Mucosa of descending colon (tissue), 3 donors: Measurements from ENCODE around the gene GPAT2. TPM values are rescaled to one million over a fixed set of nuclear protein-coding genes. Genes with fewer than 3 reads are reported as not detected.
"Not testable (repeated sequence)": the region's sequence is repeated elsewhere in the genome, so short reads cannot be mapped to it uniquely, and the experiment has no call there.

Experiments used
- ATAC-seq: fragments of 200-7000 bp; cut with Tn5 transposase; one replicate; pipeline ENCODE4 v1.9.1; 2020; ENCODE audit warnings: mild to moderate bottlenecking, moderate library complexity
- DNase-seq, 3 donors: peaks; one replicate each; pipeline ENCODE4 v3.0.0-alpha.2; 2020
- H3K36me3 ChIP-seq: fragments of 200-600 bp; one replicate; pipeline ENCODE4 v1.8.0; 2021; ENCODE audit warnings: low read depth, mild to moderate bottlenecking
- H3K4me1 ChIP-seq: fragments of 200-600 bp; one replicate; pipeline ENCODE4 v1.8.0; 2021; ENCODE audit warnings: low read depth, mild to moderate bottlenecking
- H3K4me3 ChIP-seq: fragments of 200-600 bp; one replicate; pipeline ENCODE4 v1.8.0; 2021; ENCODE audit warnings: mild to moderate bottlenecking
- H3K9me3 ChIP-seq: fragments of 200-600 bp; one replicate; pipeline ENCODE4 v1.8.0; 2021; ENCODE audit warnings: mild to moderate bottlenecking
- CTCF ChIP-seq: fragments of 200-600 bp; IDR thresholded peaks from one replicate; pipeline ENCODE4 v1.8.0; 2022; ENCODE audit warnings: antibody characterized with exemption, mild to moderate bottlenecking
- intact Hi-C, 2 donors: fragments of 100-400 bp; cut with DNase I in 1 of 2; cut with micrococcal nuclease in 1 of 2; formaldehyde crosslinking; loops; one replicate each; pipeline versions ENCODE4 v1.11.0 to v1.11.1; 2022; cut with DNase I, micrococcal nuclease
- total RNA-seq, 3 donors: library from RNA; stranded (reverse); fragmentation: NEBNext Ultra II Directional in 2 of 3; extraction: Animal tissue kit (Norgen Biotek cat#: 25700) in 2 of 3; gene quantifications; one replicate each; pipeline versions ENCODE4 v1.2.1 to v1.2.4, GENCODE V29; 2021 to 2023
- donor health status: DM: no; HTN: no; CAD: no; lungs with moderate emphysema.
- donor health status: DM: no; HTN: no; CAD: no.
- donor health status: DM: no; HTN: yes; CAD: no.

GPAT2 gene
- total RNA-seq, 3 donors from 2014 or later, result 3.2 to 3.3 (median 3.2) TPM

GRCh38 chr2:96024336-96025193 is 10.2 kb downstream of the GPAT2 start:
- intact Hi-C loops, result no loop called here
- no peaks in the 10 kb centered on the region for H3K9me3 ChIP-seq
- peak in 2 of 3 donors; percentile 24 to 49 for DNase-seq
- no peak overlapping the region for H3K4me3 ChIP-seq
- ATAC-seq, result no peak
- no peak for TF ChIP-seq CTCF
- H3K36me3 ChIP-seq, result no peaks in the 10 kb centered on the region
- no peaks in the 10 kb centered on the region for H3K4me1 ChIP-seq

GRCh38 chr2:96023701-96024100 is 11.0 kb downstream of the GPAT2 start:
- intact Hi-C loops, ATAC-seq, H3K9me3 ChIP-seq, H3K4me3 ChIP-seq, DNase-seq, H3K36me3 ChIP-seq, H3K4me1 ChIP-seq: not testable (repeated sequence)

GRCh38 chr2:96022701-96023447 is 11.8 kb downstream of the GPAT2 start:
- H3K4me1 ChIP-seq, H3K4me3 ChIP-seq, H3K9me3 ChIP-seq, H3K36me3 ChIP-seq, intact Hi-C loops: not testable (repeated sequence)
- TF ChIP-seq CTCF, result peak; percentile 69
- peak; percentile 84 to 93 (median 93) for DNase-seq
- peak; percentile 93 for ATAC-seq

GRCh38 chr2:96022126-96022525 is 12.6 kb downstream of the GPAT2 start:
- H3K36me3 ChIP-seq, H3K4me3 ChIP-seq, intact Hi-C loops, DNase-seq, ATAC-seq, H3K4me1 ChIP-seq, H3K9me3 ChIP-seq: not testable (repeated sequence)

- H3K4me3 ChIP-seq, H3K4me1 ChIP-seq, H3K36me3 ChIP-seq, intact Hi-C loops, ATAC-seq, H3K9me3 ChIP-seq, DNase-seq: not testable (repeated sequence)
Observed at GRCh38 chr2:96021142-96021541, 13.6 kb downstream of the GPAT2 start.

- H3K36me3 ChIP-seq, H3K4me1 ChIP-seq, ATAC-seq, H3K4me3 ChIP-seq, intact Hi-C loops, DNase-seq, H3K9me3 ChIP-seq: not testable (repeated sequence)
Observed at GRCh38 chr2:96019909-96020590, 14.7 kb downstream of the GPAT2 start.

- ATAC-seq, H3K4me1 ChIP-seq, H3K9me3 ChIP-seq, intact Hi-C loops, DNase-seq, H3K4me3 ChIP-seq, H3K36me3 ChIP-seq: not testable (repeated sequence)
Observed at GRCh38 chr2:96016321-96016720, 18.4 kb downstream of the GPAT2 start.

- intact Hi-C loops, H3K9me3 ChIP-seq, H3K4me1 ChIP-seq, DNase-seq, H3K4me3 ChIP-seq, ATAC-seq, H3K36me3 ChIP-seq: not testable (repeated sequence)
Observed at GRCh38 chr2:96012792-96013264, 21.9 kb downstream of the GPAT2 start.

GRCh38 chr2:96012086-96012791 is 22.5 kb downstream of the GPAT2 start:
- H3K9me3 ChIP-seq, DNase-seq, H3K4me3 ChIP-seq, H3K4me1 ChIP-seq, H3K36me3 ChIP-seq, intact Hi-C loops, ATAC-seq: not testable (repeated sequence)

GRCh38 chr2:96011129-96011455 is 23.6 kb downstream of the GPAT2 start:
- intact Hi-C loops, H3K4me3 ChIP-seq, H3K9me3 ChIP-seq, H3K4me1 ChIP-seq, H3K36me3 ChIP-seq: not testable (repeated sequence)
- ATAC-seq (peak; percentile 53), DNase-seq (peak in 2 of 3 donors; percentile 32 to 49)

GRCh38 chr2:96010320-96011128 is 24.2 kb downstream of the GPAT2 start:
- DNase-seq, result peak; percentile 98 to 99 (median 98)
- peak; percentile 98 for ATAC-seq
- H3K9me3 ChIP-seq, H3K4me3 ChIP-seq, H3K4me1 ChIP-seq, intact Hi-C loops, H3K36me3 ChIP-seq: not testable (repeated sequence)
